Liver (tissue), 9 donors: ENCODE results near the gene MAPK4. TPM values are rescaled to one million over a fixed set of nuclear protein-coding genes. Genes with fewer than 3 reads are reported as not detected.

Experiments
- DNase-seq: peaks from one replicate; pipeline ENCODE4 v3.0.0-alpha.2; 2017; ENCODE audit warnings: low spot score
- H3K27ac ChIP-seq, 2 donors: one replicate each; pipeline ENCODE4 v1.7.0; 2013; ENCODE audit warnings: inconsistent platforms in 2 of 2, low read length in 2 of 2, control low read depth in 1 of 2, low read depth in 1 of 2, mild to moderate bottlenecking in 1 of 2
- H3K27me3 ChIP-seq, 4 donors: one replicate each; pipeline versions ENCODE4 v1.6.1 to v1.7.0; 2013; ENCODE audit warnings: low read length in 3 of 4, inconsistent platforms in 1 of 4, mild to moderate bottlenecking in 1 of 4, moderate library complexity in 1 of 4; ENCODE audit not compliant: control insufficient read depth in 4 of 4, insufficient read depth in 4 of 4
- H3K36me3 ChIP-seq, 4 donors: one replicate each; pipeline versions ENCODE4 v1.6.1 to v1.7.0; 2013; ENCODE audit warnings: low read length in 3 of 4, mild to moderate bottlenecking in 3 of 4, low read depth in 1 of 4, moderate library complexity in 1 of 4; ENCODE audit not compliant: control insufficient read depth in 4 of 4, insufficient read depth in 3 of 4
- H3K4me1 ChIP-seq, 4 donors: one replicate each; pipeline versions ENCODE4 v1.6.1 to v1.7.0; 2013; ENCODE audit warnings: low read length in 3 of 4, mild to moderate bottlenecking in 3 of 4, moderate library complexity in 1 of 4; ENCODE audit not compliant: control insufficient read depth in 4 of 4, insufficient read depth in 4 of 4
- H3K4me3 ChIP-seq, 3 donors: one replicate each; pipeline versions ENCODE4 v1.6.1 to v1.7.0; 2013; ENCODE audit warnings: low read length in 3 of 3, control low read depth in 1 of 3, low read depth in 1 of 3, mild to moderate bottlenecking in 1 of 3
- H3K9ac ChIP-seq, 2 donors: one replicate each; pipeline ENCODE4 v1.7.0; 2013; ENCODE audit warnings: low read length in 2 of 2, mild to moderate bottlenecking in 2 of 2, moderate library complexity in 2 of 2, control low read depth in 1 of 2, low read depth in 1 of 2
- H3K9me3 ChIP-seq, 4 donors: one replicate each; pipeline versions ENCODE4 v1.6.1 to v1.7.0; 2013; ENCODE audit warnings: low read length in 3 of 4; ENCODE audit not compliant: control insufficient read depth in 4 of 4
- EGR1 ChIP-seq, 2 donors: IDR thresholded peaks; 2 replicates each; pipeline ENCODE4 v1.6.1; 2016 to 2018; ENCODE audit warnings: antibody characterized with exemption in 2 of 2, low read depth in 2 of 2
- FOXA1 ChIP-seq: IDR thresholded peaks from 2 replicates; pipeline ENCODE4 v1.6.1; 2016; ENCODE audit warnings: antibody characterized with exemption
- GABPA ChIP-seq, 2 donors: IDR thresholded peaks in 1 of 2; conservative IDR thresholded peaks in 1 of 2; 2 replicates each; pipeline ENCODE4 v1.6.1; 2016; ENCODE audit warnings: antibody characterized with exemption in 2 of 2, mild to moderate bottlenecking in 1 of 2, moderate library complexity in 1 of 2
- HNF4A ChIP-seq, 2 donors: conservative IDR thresholded peaks; 2 replicates each; pipeline ENCODE4 v1.6.1; 2016; ENCODE audit warnings: antibody characterized with exemption in 2 of 2, mild to moderate bottlenecking in 2 of 2
- HNF4G ChIP-seq: IDR thresholded peaks from 2 replicates; pipeline ENCODE4 v1.6.1; 2016; ENCODE audit warnings: antibody characterized with exemption
- NR2F2 ChIP-seq: IDR thresholded peaks from 2 replicates; pipeline ENCODE4 v1.6.1; 2016; ENCODE audit warnings: antibody characterized with exemption
- RAD21 ChIP-seq, 2 donors: IDR thresholded peaks; 2 replicates each; pipeline ENCODE4 v1.6.1; 2016; ENCODE audit warnings: antibody characterized with exemption in 2 of 2, mild to moderate bottlenecking in 2 of 2
- RXRA ChIP-seq, 2 donors: IDR thresholded peaks; 2 replicates each; pipeline ENCODE4 v1.6.1; 2017 to 2018; ENCODE audit warnings: antibody characterized with exemption in 2 of 2, mild to moderate bottlenecking in 1 of 2
- SP1 ChIP-seq: IDR thresholded peaks from 2 replicates; pipeline ENCODE4 v1.6.1; 2018; ENCODE audit warnings: antibody characterized with exemption, mild to moderate bottlenecking
- TAF1 ChIP-seq: conservative IDR thresholded peaks from 2 replicates; pipeline ENCODE4 v1.6.1; 2016; ENCODE audit warnings: antibody characterized with exemption, mild to moderate bottlenecking
- WGBS: extraction: QIAGEN DNeasy Blood & Tissue Kit; methylation state at CpG from one replicate; pipeline ENCODE4 v1.1.7; 2013; 5-methylcytosine and 5-hydroxymethylcytosine counted together
- polyA plus RNA-seq, 2 donors: library from polyadenylated mRNA; stranded (reverse) in 1 of 2; unstranded in 1 of 2; fragments of 200-250 nt in 1 of 2; fragments of >200 nt in 1 of 2; fragmentation: Nextera tagmentation in 1 of 2; extraction: Ambion mirVana in 1 of 2; gene quantifications; one replicate each; pipeline versions ENCODE4 v1.2.1 to v1.2.3, GENCODE V29; 2013 to 2015
- total RNA-seq, 2 donors: library from RNA; depleted of rRNA; stranded (reverse); fragments of >200 nt; gene quantifications; one replicate each; pipeline ENCODE4 v1.2.3, GENCODE V29; 2014
- TF ChIP-seq, protein P1 (sequence below): IDR thresholded peaks from 2 replicates; pipeline ENCODE4 v1.6.1; 2016; ENCODE audit warnings: antibody characterized with exemption, mild to moderate bottlenecking
- TF ChIP-seq, protein P2 (sequence below): IDR thresholded peaks from 2 replicates; pipeline ENCODE4 v1.6.1; 2016; ENCODE audit warnings: antibody characterized with exemption
- TF ChIP-seq, protein P3 (sequence below): fragments of 150-350 bp; IDR thresholded peaks from 2 replicates; pipeline ENCODE4 v1.5.1; 2017; ENCODE audit warnings: improper control_type of control experiment, low read depth, low read length; ENCODE audit not compliant: missing input control
- TF ChIP-seq, protein P4 (sequence below): IDR thresholded peaks from 2 replicates; pipeline ENCODE4 v1.6.1; 2016; ENCODE audit warnings: antibody characterized with exemption
- TF ChIP-seq, protein P5 (sequence below): IDR thresholded peaks from 2 replicates; pipeline ENCODE4 v1.6.1; 2016; ENCODE audit warnings: antibody characterized with exemption
- donor health status: healthy.
- donor health status: healthy.
- donor health status: healthy.
- donor health status: healthy.
- donor health status: healthy.

MAPK4 gene
- total and polyA plus RNA-seq, 4 donors, result under 0.01 to 4.9 (median 1.5) TPM

DNA sequence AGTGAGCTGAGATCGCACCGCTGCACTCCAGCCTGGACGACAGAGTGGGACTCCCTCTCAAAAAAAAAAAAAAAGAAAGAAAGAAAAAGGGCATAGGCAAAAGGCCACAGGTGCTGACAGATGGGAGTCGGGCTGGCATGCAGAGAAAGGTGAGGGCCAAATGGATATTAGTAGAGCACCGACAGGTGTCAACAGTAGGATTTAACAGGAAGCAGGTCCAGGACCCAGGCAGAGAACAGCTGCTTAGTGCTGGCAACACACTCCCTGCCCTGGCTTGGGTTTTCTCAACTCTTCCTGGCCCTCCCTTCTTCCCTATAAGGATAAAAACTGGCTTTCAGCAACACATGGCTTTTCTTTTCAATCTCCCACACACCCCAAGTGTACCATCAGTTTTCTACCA is 175.0 kb downstream of the MAPK4 start:
- 91% methylated on average over 5 of the region's 5 CpGs for WGBS
- Histone ChIP-seq H3K27me3 (no peaks in the 10 kb centered on the region), H3K36me3 (no peaks in the 10 kb centered on the region), H3K4me3 (no peak overlapping the region), H3K9me3 (no peaks in the 10 kb centered on the region), H3K27ac (no peak overlapping the region), H3K9ac (no peak overlapping the region), H3K4me1 (no peaks in the 10 kb centered on the region)
- TF ChIP-seq RAD21 (IDR thresholded peaks at IDR 0.05) (no peak), NR2F2 (no peak), FOXA1 (no peak), GABPA (IDR thresholded peaks at IDR 0.05 in 1 of 2, conservative IDR thresholded peaks at IDR 0.05 in 1 of 2) (no peak), HNF4G (no peak), RXRA (IDR thresholded peaks at IDR 0.05) (no peak), SP1 (no peak), EGR1 (IDR thresholded peaks at IDR 0.05; ENCODE audit: low read depth in 2 of 2) (no peak), HNF4A (conservative IDR thresholded peaks at IDR 0.05) (no peak), TAF1 (no peak)
- TF ChIP-seq, protein P1, sequence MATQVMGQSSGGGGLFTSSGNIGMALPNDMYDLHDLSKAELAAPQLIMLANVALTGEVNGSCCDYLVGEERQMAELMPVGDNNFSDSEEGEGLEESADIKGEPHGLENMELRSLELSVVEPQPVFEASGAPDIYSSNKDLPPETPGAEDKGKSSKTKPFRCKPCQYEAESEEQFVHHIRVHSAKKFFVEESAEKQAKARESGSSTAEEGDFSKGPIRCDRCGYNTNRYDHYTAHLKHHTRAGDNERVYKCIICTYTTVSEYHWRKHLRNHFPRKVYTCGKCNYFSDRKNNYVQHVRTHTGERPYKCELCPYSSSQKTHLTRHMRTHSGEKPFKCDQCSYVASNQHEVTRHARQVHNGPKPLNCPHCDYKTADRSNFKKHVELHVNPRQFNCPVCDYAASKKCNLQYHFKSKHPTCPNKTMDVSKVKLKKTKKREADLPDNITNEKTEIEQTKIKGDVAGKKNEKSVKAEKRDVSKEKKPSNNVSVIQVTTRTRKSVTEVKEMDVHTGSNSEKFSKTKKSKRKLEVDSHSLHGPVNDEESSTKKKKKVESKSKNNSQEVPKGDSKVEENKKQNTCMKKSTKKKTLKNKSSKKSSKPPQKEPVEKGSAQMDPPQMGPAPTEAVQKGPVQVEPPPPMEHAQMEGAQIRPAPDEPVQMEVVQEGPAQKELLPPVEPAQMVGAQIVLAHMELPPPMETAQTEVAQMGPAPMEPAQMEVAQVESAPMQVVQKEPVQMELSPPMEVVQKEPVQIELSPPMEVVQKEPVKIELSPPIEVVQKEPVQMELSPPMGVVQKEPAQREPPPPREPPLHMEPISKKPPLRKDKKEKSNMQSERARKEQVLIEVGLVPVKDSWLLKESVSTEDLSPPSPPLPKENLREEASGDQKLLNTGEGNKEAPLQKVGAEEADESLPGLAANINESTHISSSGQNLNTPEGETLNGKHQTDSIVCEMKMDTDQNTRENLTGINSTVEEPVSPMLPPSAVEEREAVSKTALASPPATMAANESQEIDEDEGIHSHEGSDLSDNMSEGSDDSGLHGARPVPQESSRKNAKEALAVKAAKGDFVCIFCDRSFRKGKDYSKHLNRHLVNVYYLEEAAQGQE, result no peak
- TF ChIP-seq, protein P2, sequence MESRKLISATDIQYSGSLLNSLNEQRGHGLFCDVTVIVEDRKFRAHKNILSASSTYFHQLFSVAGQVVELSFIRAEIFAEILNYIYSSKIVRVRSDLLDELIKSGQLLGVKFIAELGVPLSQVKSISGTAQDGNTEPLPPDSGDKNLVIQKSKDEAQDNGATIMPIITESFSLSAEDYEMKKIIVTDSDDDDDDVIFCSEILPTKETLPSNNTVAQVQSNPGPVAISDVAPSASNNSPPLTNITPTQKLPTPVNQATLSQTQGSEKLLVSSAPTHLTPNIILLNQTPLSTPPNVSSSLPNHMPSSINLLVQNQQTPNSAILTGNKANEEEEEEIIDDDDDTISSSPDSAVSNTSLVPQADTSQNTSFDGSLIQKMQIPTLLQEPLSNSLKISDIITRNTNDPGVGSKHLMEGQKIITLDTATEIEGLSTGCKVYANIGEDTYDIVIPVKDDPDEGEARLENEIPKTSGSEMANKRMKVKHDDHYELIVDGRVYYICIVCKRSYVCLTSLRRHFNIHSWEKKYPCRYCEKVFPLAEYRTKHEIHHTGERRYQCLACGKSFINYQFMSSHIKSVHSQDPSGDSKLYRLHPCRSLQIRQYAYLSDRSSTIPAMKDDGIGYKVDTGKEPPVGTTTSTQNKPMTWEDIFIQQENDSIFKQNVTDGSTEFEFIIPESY, result no peak
- TF ChIP-seq, protein P3, sequence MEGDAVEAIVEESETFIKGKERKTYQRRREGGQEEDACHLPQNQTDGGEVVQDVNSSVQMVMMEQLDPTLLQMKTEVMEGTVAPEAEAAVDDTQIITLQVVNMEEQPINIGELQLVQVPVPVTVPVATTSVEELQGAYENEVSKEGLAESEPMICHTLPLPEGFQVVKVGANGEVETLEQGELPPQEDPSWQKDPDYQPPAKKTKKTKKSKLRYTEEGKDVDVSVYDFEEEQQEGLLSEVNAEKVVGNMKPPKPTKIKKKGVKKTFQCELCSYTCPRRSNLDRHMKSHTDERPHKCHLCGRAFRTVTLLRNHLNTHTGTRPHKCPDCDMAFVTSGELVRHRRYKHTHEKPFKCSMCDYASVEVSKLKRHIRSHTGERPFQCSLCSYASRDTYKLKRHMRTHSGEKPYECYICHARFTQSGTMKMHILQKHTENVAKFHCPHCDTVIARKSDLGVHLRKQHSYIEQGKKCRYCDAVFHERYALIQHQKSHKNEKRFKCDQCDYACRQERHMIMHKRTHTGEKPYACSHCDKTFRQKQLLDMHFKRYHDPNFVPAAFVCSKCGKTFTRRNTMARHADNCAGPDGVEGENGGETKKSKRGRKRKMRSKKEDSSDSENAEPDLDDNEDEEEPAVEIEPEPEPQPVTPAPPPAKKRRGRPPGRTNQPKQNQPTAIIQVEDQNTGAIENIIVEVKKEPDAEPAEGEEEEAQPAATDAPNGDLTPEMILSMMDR, result no peak
- TF ChIP-seq, protein P4, sequence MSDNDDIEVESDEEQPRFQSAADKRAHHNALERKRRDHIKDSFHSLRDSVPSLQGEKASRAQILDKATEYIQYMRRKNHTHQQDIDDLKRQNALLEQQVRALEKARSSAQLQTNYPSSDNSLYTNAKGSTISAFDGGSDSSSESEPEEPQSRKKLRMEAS, result no peak
- TF ChIP-seq, protein P5, sequence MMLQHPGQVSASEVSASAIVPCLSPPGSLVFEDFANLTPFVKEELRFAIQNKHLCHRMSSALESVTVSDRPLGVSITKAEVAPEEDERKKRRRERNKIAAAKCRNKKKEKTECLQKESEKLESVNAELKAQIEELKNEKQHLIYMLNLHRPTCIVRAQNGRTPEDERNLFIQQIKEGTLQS, result no peak
- no peak for DNase-seq

DNA sequence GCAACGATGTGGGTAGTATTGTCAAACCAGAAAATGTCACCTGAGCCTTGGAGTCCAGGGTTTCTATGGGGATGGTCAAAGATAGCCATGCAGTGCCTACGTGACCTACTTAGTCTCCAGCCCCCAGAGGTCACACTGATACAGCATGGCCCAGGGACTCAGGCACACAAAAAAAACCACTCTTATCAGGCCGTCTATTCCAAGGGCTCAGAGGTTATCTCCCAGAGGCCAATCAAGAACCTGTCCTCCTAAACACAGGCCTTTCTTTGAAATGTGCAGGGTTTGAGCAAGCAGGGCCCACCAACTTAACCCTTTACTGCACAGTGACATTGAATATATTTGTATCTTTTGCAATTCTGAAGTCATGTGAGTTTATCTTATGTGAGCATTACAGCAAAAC is 177.2 kb downstream of the MAPK4 start:
- 31% methylated on average over 3 of the region's 3 CpGs for WGBS
- Histone ChIP-seq H3K27me3 (no peaks in the 10 kb centered on the region), H3K9ac (no peak overlapping the region), H3K27ac (no peak overlapping the region), H3K4me1 (no peaks in the 10 kb centered on the region), H3K9me3 (no peaks in the 10 kb centered on the region), H3K36me3 (no peaks in the 10 kb centered on the region), H3K4me3 (no peak overlapping the region)
- DNase-seq, result no peak
- TF ChIP-seq, protein P3, result no peak
- TF ChIP-seq, protein P5, result no peak
- TF ChIP-seq, protein P1, result no peak
- TF ChIP-seq GABPA (IDR thresholded peaks at IDR 0.05 in 1 of 2, conservative IDR thresholded peaks at IDR 0.05 in 1 of 2) (no peak), FOXA1 (no peak)
